ENCODE results near the gene ABCC5.

- TF ChIP-seq POLR2AphosphoS5 (IDR thresholded peaks at IDR 0.05; ENCODE audit: low read depth, low read length) = no peak
- TF ChIP-seq, protein P1, sequence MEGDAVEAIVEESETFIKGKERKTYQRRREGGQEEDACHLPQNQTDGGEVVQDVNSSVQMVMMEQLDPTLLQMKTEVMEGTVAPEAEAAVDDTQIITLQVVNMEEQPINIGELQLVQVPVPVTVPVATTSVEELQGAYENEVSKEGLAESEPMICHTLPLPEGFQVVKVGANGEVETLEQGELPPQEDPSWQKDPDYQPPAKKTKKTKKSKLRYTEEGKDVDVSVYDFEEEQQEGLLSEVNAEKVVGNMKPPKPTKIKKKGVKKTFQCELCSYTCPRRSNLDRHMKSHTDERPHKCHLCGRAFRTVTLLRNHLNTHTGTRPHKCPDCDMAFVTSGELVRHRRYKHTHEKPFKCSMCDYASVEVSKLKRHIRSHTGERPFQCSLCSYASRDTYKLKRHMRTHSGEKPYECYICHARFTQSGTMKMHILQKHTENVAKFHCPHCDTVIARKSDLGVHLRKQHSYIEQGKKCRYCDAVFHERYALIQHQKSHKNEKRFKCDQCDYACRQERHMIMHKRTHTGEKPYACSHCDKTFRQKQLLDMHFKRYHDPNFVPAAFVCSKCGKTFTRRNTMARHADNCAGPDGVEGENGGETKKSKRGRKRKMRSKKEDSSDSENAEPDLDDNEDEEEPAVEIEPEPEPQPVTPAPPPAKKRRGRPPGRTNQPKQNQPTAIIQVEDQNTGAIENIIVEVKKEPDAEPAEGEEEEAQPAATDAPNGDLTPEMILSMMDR (IDR thresholded peaks at IDR 0.05) = no peak
- TF ChIP-seq REST (IDR thresholded peaks at IDR 0.05; ENCODE audit: insufficient read depth in 1 of 2, low read depth in 2 of 2, low read length in 1 of 2) = no peak
- TF ChIP-seq SIN3A (IDR thresholded peaks at IDR 0.05; ENCODE audit: borderline replicate concordance, insufficient read depth, low read depth, low read length) = no peak
- TF ChIP-seq TCF7L2 (IDR thresholded peaks at IDR 0.05; ENCODE audit: low read depth, low read length) = no peak
These were observed 120.1 kb downstream of the ABCC5 start for GRCh38 chr3:183897606-183898005.
